Lung (tissue), 12 donors: ENCODE results near the gene ABCA1. TPM values are rescaled to one million over a fixed set of nuclear protein-coding genes. Genes with fewer than 3 reads are reported as not detected.

Experiments
- ATAC-seq: fragments of 200-7000 bp; cut with Tn5 transposase; one replicate; pipeline ENCODE4 v1.9.1; 2020; ENCODE audit warnings: moderate number of reproducible peaks; ENCODE audit not compliant: insufficient read depth, low FRiP score
- DNase-seq, 3 donors: peaks; one replicate each; pipeline ENCODE4 v3.0.0-alpha.2; 2013 to 2017
- H3K27ac ChIP-seq, 2 donors: one replicate each; pipeline ENCODE4 v1.5.1; 2013; ENCODE audit warnings: mild to moderate bottlenecking in 2 of 2, moderate library complexity in 2 of 2, control low read depth in 1 of 2, inconsistent platforms in 1 of 2, low read depth in 1 of 2, low read length in 1 of 2
- H3K27me3 ChIP-seq, 3 donors: one replicate each; pipeline ENCODE4 v1.5.1; 2013; ENCODE audit warnings: low read length in 2 of 3; ENCODE audit not compliant: control insufficient read depth in 3 of 3, insufficient read depth in 3 of 3
- H3K36me3 ChIP-seq, 4 donors: one replicate each; pipeline ENCODE4 v1.5.1; 2013; ENCODE audit warnings: low read length in 4 of 4, mild to moderate bottlenecking in 1 of 4, moderate library complexity in 1 of 4; ENCODE audit not compliant: control insufficient read depth in 4 of 4, insufficient read depth in 4 of 4
- H3K4me1 ChIP-seq, 5 donors: one replicate each; pipeline ENCODE4 v1.5.1; 2013; ENCODE audit warnings: low read length in 5 of 5, mild to moderate bottlenecking in 2 of 5, moderate library complexity in 1 of 5; ENCODE audit not compliant: control insufficient read depth in 5 of 5, insufficient read depth in 5 of 5
- H3K4me3 ChIP-seq: one replicate; pipeline ENCODE4 v1.5.1; 2013; ENCODE audit warnings: mild to moderate bottlenecking, control low read depth, moderate library complexity
- H3K9ac ChIP-seq, 2 donors: one replicate each; pipeline ENCODE4 v1.5.1; 2013; ENCODE audit warnings: low read length in 2 of 2, control low read depth in 1 of 2; ENCODE audit not compliant: insufficient read depth in 1 of 2
- H3K9me3 ChIP-seq, 4 donors: one replicate each; pipeline ENCODE4 v1.5.1; 2013; ENCODE audit warnings: low read length in 3 of 4, mild to moderate bottlenecking in 1 of 4, moderate library complexity in 1 of 4; ENCODE audit not compliant: control insufficient read depth in 4 of 4, insufficient read depth in 3 of 4
- WGBS, 2 donors: extraction: QIAGEN DNeasy Blood & Tissue Kit; methylation state at CpG; one replicate each; pipeline ENCODE4 v1.1.7; 2013; 5-methylcytosine and 5-hydroxymethylcytosine counted together
- polyA plus RNA-seq, 2 donors: library from polyadenylated mRNA; stranded (reverse); fragments of 200-250 nt; gene quantifications; one replicate each; pipeline ENCODE4 v1.2.1, GENCODE V29; 2013
- total RNA-seq, 2 donors: library from RNA; depleted of rRNA in 1 of 2; stranded (reverse); fragments of >200 nt in 1 of 2; gene quantifications; one replicate each; pipeline ENCODE4 v1.2.1, GENCODE V29; 2014 to 2021
- TF ChIP-seq, protein P1 (sequence below): IDR thresholded peaks from 2 replicates; pipeline ENCODE4 v1.5.1; 2012; ENCODE audit warnings: mild to moderate bottlenecking; ENCODE audit errors: control extremely low read depth, extremely low read depth
- donor health status: control.
- donor health status: control.
- donor health status: Bipolar disorder and iron deficiency.
- donor health status: healthy.
- donor health status: DM: yes; HTN: yes; CAD: no.

The ABCA1 gene
- total and polyA plus RNA-seq, 4 donors: 5.4 to 140 (median 16.8) TPM

- ATAC-seq (no peak), DNase-seq (no peak)
- Histone ChIP-seq H3K9ac (no peak overlapping the region), H3K4me3 (no peak overlapping the region), H3K36me3 (peaks cover 18 to 55% (median 36%) of the 10 kb centered on the region in 4 donors), H3K27me3 (no peaks in the 10 kb centered on the region), H3K4me1 (no peaks in the 10 kb centered on the region), H3K27ac (no peak overlapping the region), H3K9me3 (no peaks in the 10 kb centered on the region)
- WGBS, 2 donors: 73 to 81% methylated on average over 7 of the region's 7 CpGs
- TF ChIP-seq, protein P1, sequence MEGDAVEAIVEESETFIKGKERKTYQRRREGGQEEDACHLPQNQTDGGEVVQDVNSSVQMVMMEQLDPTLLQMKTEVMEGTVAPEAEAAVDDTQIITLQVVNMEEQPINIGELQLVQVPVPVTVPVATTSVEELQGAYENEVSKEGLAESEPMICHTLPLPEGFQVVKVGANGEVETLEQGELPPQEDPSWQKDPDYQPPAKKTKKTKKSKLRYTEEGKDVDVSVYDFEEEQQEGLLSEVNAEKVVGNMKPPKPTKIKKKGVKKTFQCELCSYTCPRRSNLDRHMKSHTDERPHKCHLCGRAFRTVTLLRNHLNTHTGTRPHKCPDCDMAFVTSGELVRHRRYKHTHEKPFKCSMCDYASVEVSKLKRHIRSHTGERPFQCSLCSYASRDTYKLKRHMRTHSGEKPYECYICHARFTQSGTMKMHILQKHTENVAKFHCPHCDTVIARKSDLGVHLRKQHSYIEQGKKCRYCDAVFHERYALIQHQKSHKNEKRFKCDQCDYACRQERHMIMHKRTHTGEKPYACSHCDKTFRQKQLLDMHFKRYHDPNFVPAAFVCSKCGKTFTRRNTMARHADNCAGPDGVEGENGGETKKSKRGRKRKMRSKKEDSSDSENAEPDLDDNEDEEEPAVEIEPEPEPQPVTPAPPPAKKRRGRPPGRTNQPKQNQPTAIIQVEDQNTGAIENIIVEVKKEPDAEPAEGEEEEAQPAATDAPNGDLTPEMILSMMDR: no peak
These were observed 140.5 kb downstream of the ABCA1 start for GRCh38 chr9:104787306-104788015.

DNA sequence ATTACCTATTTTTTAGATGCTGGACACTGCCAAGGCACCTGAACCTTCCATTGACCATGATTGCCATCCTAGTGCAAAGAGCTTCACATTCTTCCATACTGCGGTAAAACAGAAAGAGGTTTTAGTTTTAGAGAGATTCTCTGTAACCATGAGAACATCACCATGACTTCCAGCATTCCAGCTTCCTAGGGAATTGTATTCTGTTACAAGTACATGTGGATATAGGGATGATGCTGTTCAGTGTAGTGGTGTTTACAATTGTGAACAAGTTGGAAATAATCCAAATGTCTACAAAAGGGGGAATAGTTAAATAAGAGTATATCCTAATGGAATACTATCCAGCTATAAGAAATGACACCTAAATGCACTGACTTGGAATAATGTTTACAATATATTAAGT, 141.7 kb downstream of the ABCA1 start:
- Histone ChIP-seq H3K27me3 (no peaks in the 10 kb centered on the region), H3K4me1 (no peaks in the 10 kb centered on the region), H3K9ac (no peak overlapping the region), H3K27ac (no peak overlapping the region), H3K36me3 (peaks cover 14 to 51% (median 31%) of the 10 kb centered on the region in 4 donors), H3K9me3 (no peaks in the 10 kb centered on the region), H3K4me3 (no peak overlapping the region)
- TF ChIP-seq, protein P1: no peak
- DNase-seq: no peak
- 97 to 100% methylated on average over 1 of the region's 1 CpG for WGBS, 2 donors
- ATAC-seq: no peak

DNA sequence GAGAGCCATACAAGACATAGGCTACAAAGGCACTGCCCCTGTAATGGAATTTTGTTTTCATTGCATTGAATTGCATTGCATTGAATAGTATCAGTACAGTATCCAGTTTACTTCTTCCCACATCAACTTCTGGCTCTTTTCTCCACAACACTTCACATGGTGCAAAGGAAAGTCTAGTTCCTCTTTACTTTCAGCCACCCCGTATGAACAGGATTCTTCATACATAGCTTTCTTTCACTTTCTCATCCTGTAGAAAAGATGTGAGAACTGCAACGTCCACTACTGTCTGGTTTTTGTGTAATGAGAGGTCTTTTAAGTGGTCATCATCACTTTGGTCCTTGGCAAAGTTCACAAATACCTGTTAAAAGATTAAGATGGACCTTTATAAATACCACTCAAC, 143.9 kb downstream of the ABCA1 start:
- Histone ChIP-seq H3K9me3 (no peaks in the 10 kb centered on the region), H3K27ac (no peak overlapping the region), H3K4me1 (no peaks in the 10 kb centered on the region), H3K4me3 (no peak overlapping the region), H3K9ac (no peak overlapping the region), H3K27me3 (no peaks in the 10 kb centered on the region), H3K36me3 (peaks cover 13 to 44% (median 29%) of the 10 kb centered on the region in 4 donors)
- TF ChIP-seq, protein P1: no peak
- DNase-seq (no peak), ATAC-seq (no peak)
- WGBS, 2 donors: 14 to 44% methylated on average over 2 of the region's 2 CpGs

DNA sequence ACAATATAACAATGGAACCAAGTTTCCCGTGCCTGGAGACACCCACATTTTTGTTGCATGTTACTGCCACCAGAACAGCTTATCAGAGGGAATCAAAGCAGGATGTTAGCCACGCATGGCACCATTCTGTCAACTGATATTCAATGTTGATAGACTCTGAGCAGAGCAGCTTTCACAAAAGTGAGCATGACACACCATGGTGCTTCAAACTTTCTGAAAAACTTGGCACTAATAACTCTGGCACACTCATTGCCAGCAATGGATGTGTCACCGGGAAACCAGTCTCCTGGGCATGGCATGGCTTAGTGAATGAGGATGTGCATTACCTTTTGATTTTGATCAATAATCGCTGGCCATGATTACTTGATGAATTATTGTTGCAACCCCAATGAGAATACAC, 144.4 kb downstream of the ABCA1 start:
- TF ChIP-seq, protein P1: no peak
- Histone ChIP-seq H3K4me3 (no peak overlapping the region), H3K9ac (no peak overlapping the region), H3K9me3 (no peaks in the 10 kb centered on the region), H3K36me3 (peaks cover 10 to 41% (median 24%) of the 10 kb centered on the region in 4 donors), H3K27ac (no peak overlapping the region), H3K27me3 (no peaks in the 10 kb centered on the region), H3K4me1 (peaks cover 0 to 4% (median 0%) of the 10 kb centered on the region in 5 donors)
- no peak for DNase-seq
- ATAC-seq: no peak
- WGBS, 2 donors: 91 to 94% methylated on average over 4 of the region's 4 CpGs
